SK-N-SH (cell line): ENCODE data around the gene STX1B. TPM values are rescaled to one million over a fixed set of nuclear protein-coding genes. Genes with fewer than 3 reads are reported as not detected.

Experiments
- CTCF ChIA-PET: fragments of 300-600, 350-600 bp; formaldehyde crosslinking; extraction: SDS; loops from one replicate; lab custom pipeline; 2021; lab: Yijun Ruan, JAX
- POLR2A ChIA-PET: fragments of 350-600 bp; sonication (Branson Sonifier 250); formaldehyde crosslinking; extraction: SDS; loops from one replicate; lab custom pipeline; 2020; ENCODE audit warnings: antibody characterized with exemption, inconsistent platforms; lab: Yijun Ruan, JAX
- DNase-seq: peaks from one replicate; pipeline ENCODE4 v3.0.0; 2012
- H2AFZ ChIP-seq: fragments of 200-600 bp; sonication (generic); 2 replicates; pipeline ENCODE4 v1.8.1; 2016; ENCODE audit warnings: antibody characterized with exemption, mild to moderate bottlenecking, low read depth
- H3F3A ChIP-seq: fragments of 200-600 bp; sonication (generic); replicated peaks from 2 replicates; pipeline ENCODE3; 2016; ENCODE audit warnings: antibody characterized with exemption, mild to moderate bottlenecking; ENCODE audit not compliant: insufficient read depth
- H3K27ac ChIP-seq, 2 experiments: fragments of 200-500 bp in 1 of 2; fragments of 200-600 bp in 1 of 2; sonication (Bioruptor generic) in 1 of 2; sonication (generic), shearing (Covaris generic) in 1 of 2; 2 replicates each; pipeline versions ENCODE4 v1.5.1 to v1.6.1; 2014 to 2016; ENCODE audit warnings: low read depth in 2 of 2, inconsistent platforms in 1 of 2, low read length in 1 of 2, mild to moderate bottlenecking in 1 of 2, mixed read lengths in 1 of 2
- H3K27me3 ChIP-seq: fragments of 200-600 bp; sonication (generic), shearing (Covaris generic); 2 replicates; pipeline ENCODE4 v1.6.1; 2016; ENCODE audit warnings: mixed run types; ENCODE audit not compliant: insufficient read depth
- H3K36me3 ChIP-seq, 2 experiments: fragments of 200-500 bp in 1 of 2; fragments of 200-600 bp in 1 of 2; sonication (Bioruptor generic) in 1 of 2; sonication (generic) in 1 of 2; replicated peaks in 1 of 2; 2 replicates each; pipeline versions ENCODE3 to v1.5.1; 2014 to 2016; ENCODE audit warnings: low read length in 1 of 2, mild to moderate bottlenecking in 1 of 2; ENCODE audit not compliant: insufficient read depth in 2 of 2, control insufficient read depth in 1 of 2
- H3K4me1 ChIP-seq, 2 experiments: fragments of 200-500 bp in 1 of 2; fragments of 200-600 bp in 1 of 2; sonication (Bioruptor generic) in 1 of 2; sonication (generic), shearing (Covaris generic) in 1 of 2; 2 replicates each; pipeline versions ENCODE4 v1.5.1 to v1.6.1; 2014 to 2016; ENCODE audit warnings: low read depth in 1 of 2, low read length in 1 of 2, mixed run types in 1 of 2; ENCODE audit not compliant: insufficient read depth in 2 of 2, control insufficient read depth in 1 of 2
- H3K4me2 ChIP-seq: fragments of 200-600 bp; sonication (generic), shearing (Covaris generic); 2 replicates; pipeline ENCODE4 v1.6.1; 2017; ENCODE audit warnings: mixed run types
- H3K4me3 ChIP-seq, 2 experiments: fragments of 200-500 bp in 1 of 2; fragments of 200-600 bp in 1 of 2; sonication (Bioruptor generic) in 1 of 2; sonication (generic), shearing (Covaris generic) in 1 of 2; 2 replicates each; pipeline versions ENCODE4 v1.5.1 to v1.8.1; 2014 to 2016; ENCODE audit warnings: low read depth in 2 of 2, inconsistent platforms in 1 of 2, low read length in 1 of 2, mild to moderate bottlenecking in 1 of 2, mixed read lengths in 1 of 2, moderate library complexity in 1 of 2
- H3K79me2 ChIP-seq: fragments of 200-600 bp; sonication (generic); 2 replicates; pipeline ENCODE4 v1.8.1; 2017; ENCODE audit warnings: mild to moderate bottlenecking; ENCODE audit not compliant: insufficient read depth
- H3K9ac ChIP-seq: fragments of 200-600 bp; sonication (generic); 2 replicates; pipeline ENCODE4 v1.6.1; 2017; ENCODE audit warnings: mixed run types
- H3K9me2 ChIP-seq: fragments of 200-600 bp; sonication (generic); 2 replicates; pipeline ENCODE4 v1.6.1; 2017; ENCODE audit warnings: mixed run types
- H3K9me3 ChIP-seq: fragments of 200-600 bp; sonication (generic); 2 replicates; pipeline ENCODE4 v1.6.1; 2017; ENCODE audit warnings: mixed run types, mild to moderate bottlenecking, moderate library complexity
- H4K20me1 ChIP-seq: fragments of 200-600 bp; sonication (generic); 2 replicates; pipeline ENCODE4 v1.6.1; 2017; ENCODE audit warnings: mild to moderate bottlenecking, mixed run types; ENCODE audit not compliant: insufficient read depth
- CHD2 ChIP-seq: fragments of 150-350 bp; IDR thresholded peaks from 2 replicates; pipeline ENCODE4 v1.6.1; 2018; ENCODE audit warnings: low read length; ENCODE audit not compliant: partially characterized antibody
- EP300 ChIP-seq, 2 experiments: IDR thresholded peaks; 2 replicates each; pipeline versions ENCODE4 v1.4.0 to v1.6.1; 2012; ENCODE audit warnings: borderline replicate concordance in 1 of 2, low read depth in 1 of 2, low read length in 1 of 2
- FOSL2 ChIP-seq: IDR thresholded peaks from 2 replicates; pipeline ENCODE4 v1.4.0; 2012; ENCODE audit warnings: low read depth, mild to moderate bottlenecking, moderate library complexity, borderline replicate concordance
- FOXJ3 ChIP-seq: sonication (generic); formaldehyde crosslinking; IDR thresholded peaks from 2 replicates; pipeline ENCODE4 v1.5.1; 2020; ENCODE audit warnings: mild to moderate bottlenecking, missing genetic modification reagents
- FOXM1 ChIP-seq: IDR thresholded peaks from 2 replicates; pipeline ENCODE4 v1.4.0; 2012; ENCODE audit warnings: low read depth, mild to moderate bottlenecking
- GATA2 ChIP-seq: sonication (generic); formaldehyde crosslinking; IDR thresholded peaks from 2 replicates; pipeline ENCODE4 v1.5.0; 2020; ENCODE audit warnings: mild to moderate bottlenecking, missing genetic modification reagents
- MXI1 ChIP-seq: IDR thresholded peaks from 2 replicates; pipeline ENCODE4 v1.6.1; 2012; ENCODE audit warnings: mild to moderate bottlenecking, low read depth, low read length, improper control_type of control experiment
- SMC3 ChIP-seq: IDR thresholded peaks from 2 replicates; pipeline ENCODE4 v1.6.1; 2012; ENCODE audit warnings: low read depth, low read length, improper control_type of control experiment
- YY1 ChIP-seq: IDR thresholded peaks from 2 replicates; pipeline ENCODE4 v1.4.0; 2012; ENCODE audit warnings: low read depth, mild to moderate bottlenecking
- WGBS: methylation state at CpG from one replicate; pipeline ENCODE4 v1.1.6; 2017; ENCODE audit warnings: low lambda C conversion rate; 5-methylcytosine and 5-hydroxymethylcytosine counted together
- polyA plus RNA-seq, 3 experiments: library from polyadenylated mRNA; depleted of rRNA; stranded (reverse); fragments of >200 nt; gene quantifications; 2 replicates each; pipeline ENCODE4 v1.2.3, GENCODE V29; 2012
- TF ChIP-seq, protein P1 (sequence below): IDR thresholded peaks from 2 replicates; pipeline ENCODE4 v1.6.1; 2012; ENCODE audit warnings: mild to moderate bottlenecking, low read depth, low read length, moderate library complexity
- TF ChIP-seq, protein P2 (sequence below): fragments of 200-600 bp; sonication (generic); IDR thresholded peaks from 2 replicates; pipeline ENCODE4 v1.6.1; 2017; ENCODE audit warnings: antibody characterized with exemption, mild to moderate bottlenecking, moderate library complexity
- TF ChIP-seq, protein P3 (sequence below): IDR thresholded peaks from 2 replicates; pipeline ENCODE4 v1.4.0; 2012; ENCODE audit warnings: low read depth, borderline replicate concordance

The STX1B gene
- polyA plus RNA-seq, 1 of the 3 experiments (the other 2 are of a cell fraction): 21.2 TPM

DNA sequence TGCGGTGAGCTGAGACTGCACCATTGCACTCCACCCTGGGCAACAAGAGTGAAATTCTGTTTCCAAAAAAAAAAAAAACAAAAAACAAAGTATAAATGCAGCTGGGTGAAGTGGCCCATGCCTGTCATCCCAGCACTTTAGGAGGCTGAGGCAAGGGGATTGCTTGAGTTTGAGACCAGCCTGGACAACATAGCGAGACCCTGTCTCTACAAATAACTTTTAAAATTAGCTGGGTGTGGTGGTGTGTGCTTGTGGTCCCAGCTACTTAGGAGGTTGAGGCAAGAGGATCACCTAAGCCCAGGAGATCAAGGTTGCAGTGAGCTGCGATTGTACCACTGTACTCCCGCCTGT, 12.8 kb upstream of the STX1B start:
- Histone ChIP-seq H4K20me1 (no peaks in the 10 kb centered on the region), H3K9me2 (no peaks in the 10 kb centered on the region), H3K9me3 (no peaks in the 10 kb centered on the region), H3K79me2 (no peaks in the 10 kb centered on the region), H3K36me3 (no peaks in the 10 kb centered on the region), H3F3A (no peaks in the 10 kb centered on the region), H3K27me3 (no peaks in the 10 kb centered on the region), H2AFZ (no peak overlapping the region), H3K4me1 (no peaks in the 10 kb centered on the region)
- CTCF ChIA-PET: interaction anchor here (1.0 to 2.0 kb wide), 2 partner anchors 12 to 38 kb away, joined by 3 to 6 read pairs; partner anchors contain the start of gene HSD3B7
- no peak for DNase-seq
- TF ChIP-seq MXI1 (no peak), CHD2 (no peak), FOSL2 (no peak), GATA2 (CRISPR knock-in tag) (no peak), FOXM1 (no peak), SMC3 (no peak), EP300 (IDR thresholded peaks at IDR 0.05; ENCODE audit: borderline replicate concordance in 1 of 2, low read depth in 1 of 2, low read length in 1 of 2) (no peak), FOXJ3 (CRISPR knock-in tag) (no peak), YY1 (no peak)
- TF ChIP-seq, protein P1, sequence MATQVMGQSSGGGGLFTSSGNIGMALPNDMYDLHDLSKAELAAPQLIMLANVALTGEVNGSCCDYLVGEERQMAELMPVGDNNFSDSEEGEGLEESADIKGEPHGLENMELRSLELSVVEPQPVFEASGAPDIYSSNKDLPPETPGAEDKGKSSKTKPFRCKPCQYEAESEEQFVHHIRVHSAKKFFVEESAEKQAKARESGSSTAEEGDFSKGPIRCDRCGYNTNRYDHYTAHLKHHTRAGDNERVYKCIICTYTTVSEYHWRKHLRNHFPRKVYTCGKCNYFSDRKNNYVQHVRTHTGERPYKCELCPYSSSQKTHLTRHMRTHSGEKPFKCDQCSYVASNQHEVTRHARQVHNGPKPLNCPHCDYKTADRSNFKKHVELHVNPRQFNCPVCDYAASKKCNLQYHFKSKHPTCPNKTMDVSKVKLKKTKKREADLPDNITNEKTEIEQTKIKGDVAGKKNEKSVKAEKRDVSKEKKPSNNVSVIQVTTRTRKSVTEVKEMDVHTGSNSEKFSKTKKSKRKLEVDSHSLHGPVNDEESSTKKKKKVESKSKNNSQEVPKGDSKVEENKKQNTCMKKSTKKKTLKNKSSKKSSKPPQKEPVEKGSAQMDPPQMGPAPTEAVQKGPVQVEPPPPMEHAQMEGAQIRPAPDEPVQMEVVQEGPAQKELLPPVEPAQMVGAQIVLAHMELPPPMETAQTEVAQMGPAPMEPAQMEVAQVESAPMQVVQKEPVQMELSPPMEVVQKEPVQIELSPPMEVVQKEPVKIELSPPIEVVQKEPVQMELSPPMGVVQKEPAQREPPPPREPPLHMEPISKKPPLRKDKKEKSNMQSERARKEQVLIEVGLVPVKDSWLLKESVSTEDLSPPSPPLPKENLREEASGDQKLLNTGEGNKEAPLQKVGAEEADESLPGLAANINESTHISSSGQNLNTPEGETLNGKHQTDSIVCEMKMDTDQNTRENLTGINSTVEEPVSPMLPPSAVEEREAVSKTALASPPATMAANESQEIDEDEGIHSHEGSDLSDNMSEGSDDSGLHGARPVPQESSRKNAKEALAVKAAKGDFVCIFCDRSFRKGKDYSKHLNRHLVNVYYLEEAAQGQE: no peak
- TF ChIP-seq, protein P2, sequence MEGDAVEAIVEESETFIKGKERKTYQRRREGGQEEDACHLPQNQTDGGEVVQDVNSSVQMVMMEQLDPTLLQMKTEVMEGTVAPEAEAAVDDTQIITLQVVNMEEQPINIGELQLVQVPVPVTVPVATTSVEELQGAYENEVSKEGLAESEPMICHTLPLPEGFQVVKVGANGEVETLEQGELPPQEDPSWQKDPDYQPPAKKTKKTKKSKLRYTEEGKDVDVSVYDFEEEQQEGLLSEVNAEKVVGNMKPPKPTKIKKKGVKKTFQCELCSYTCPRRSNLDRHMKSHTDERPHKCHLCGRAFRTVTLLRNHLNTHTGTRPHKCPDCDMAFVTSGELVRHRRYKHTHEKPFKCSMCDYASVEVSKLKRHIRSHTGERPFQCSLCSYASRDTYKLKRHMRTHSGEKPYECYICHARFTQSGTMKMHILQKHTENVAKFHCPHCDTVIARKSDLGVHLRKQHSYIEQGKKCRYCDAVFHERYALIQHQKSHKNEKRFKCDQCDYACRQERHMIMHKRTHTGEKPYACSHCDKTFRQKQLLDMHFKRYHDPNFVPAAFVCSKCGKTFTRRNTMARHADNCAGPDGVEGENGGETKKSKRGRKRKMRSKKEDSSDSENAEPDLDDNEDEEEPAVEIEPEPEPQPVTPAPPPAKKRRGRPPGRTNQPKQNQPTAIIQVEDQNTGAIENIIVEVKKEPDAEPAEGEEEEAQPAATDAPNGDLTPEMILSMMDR: no peak
- TF ChIP-seq, protein P3, sequence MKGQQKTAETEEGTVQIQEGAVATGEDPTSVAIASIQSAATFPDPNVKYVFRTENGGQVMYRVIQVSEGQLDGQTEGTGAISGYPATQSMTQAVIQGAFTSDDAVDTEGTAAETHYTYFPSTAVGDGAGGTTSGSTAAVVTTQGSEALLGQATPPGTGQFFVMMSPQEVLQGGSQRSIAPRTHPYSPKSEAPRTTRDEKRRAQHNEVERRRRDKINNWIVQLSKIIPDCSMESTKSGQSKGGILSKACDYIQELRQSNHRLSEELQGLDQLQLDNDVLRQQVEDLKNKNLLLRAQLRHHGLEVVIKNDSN: no peak
- TF ChIP-seq, all 33 proteins: peak for 0
- POLR2A ChIA-PET: no interaction called here
- H3K27ac ChIP-seq: no peak overlapping the region
- H3K4me3 ChIP-seq: no peak overlapping the region
- 91% methylated on average over 4 of the region's 4 CpGs for WGBS
- no peak overlapping the region for H3K9ac ChIP-seq
- H3K4me2 ChIP-seq: no peak overlapping the region
